IMR-90 (cell line): ENCODE data around the gene KPNA3. TPM values are rescaled to one million over a fixed set of nuclear protein-coding genes. Genes with fewer than 3 reads are reported as not detected.

ENCODE experiments used
- ATAC-seq: fragments of 200-7000 bp; cut with Tn5 transposase; 2 replicates; pipeline ENCODE4 v1.9.1; 2020; ENCODE audit warnings: low read depth, mild to moderate bottlenecking, moderate library complexity
- BruUV-seq: library from RNA; stranded (reverse); fragments of 400-500 nt; replicated peaks from 2 replicates; lab custom pipeline; 2021; lab: Mats Ljungman, UMichigan
- CTCF ChIA-PET: fragments of 300-600 bp; formaldehyde crosslinking; extraction: SDS; loops from one replicate; lab custom pipeline; 2021; ENCODE audit warnings: antibody characterized with exemption; lab: Yijun Ruan, JAX
- POLR2A ChIA-PET: fragments of 300-600 bp; sonication (Branson Sonifier 250); formaldehyde crosslinking; loops from one replicate; lab custom pipeline; 2022; ENCODE audit warnings: antibody characterized with exemption; ENCODE audit not compliant: unreplicated experiment; lab: Charles Lee
- DNase-seq: peaks from one replicate; pipeline ENCODE4 v3.0.0; 2013
- H2AFZ ChIP-seq: replicated peaks from 2 replicates; pipeline ENCODE3; 2013; ENCODE audit warnings: low read length, mild to moderate bottlenecking; ENCODE audit not compliant: poor library complexity
- H2AK5ac ChIP-seq: 2 replicates; pipeline ENCODE4 v1.6.1; 2013; ENCODE audit warnings: low read depth, low read length, inconsistent platforms
- H2AK9ac ChIP-seq: replicated peaks from 2 replicates; pipeline ENCODE3; 2013; ENCODE audit warnings: mild to moderate bottlenecking, low read depth, low read length, moderate library complexity; ENCODE audit not compliant: poor library complexity
- H2BK120ac ChIP-seq: 2 replicates; pipeline ENCODE4 v1.6.1; 2013; ENCODE audit warnings: low read depth, low read length, inconsistent platforms
- H2BK15ac ChIP-seq: 3 replicates; pipeline ENCODE4 v1.6.1; 2013; ENCODE audit warnings: low read depth, low read length, inconsistent platforms
- H2BK20ac ChIP-seq: 2 replicates; pipeline ENCODE4 v1.6.1; 2013; ENCODE audit warnings: low read depth, mild to moderate bottlenecking, inconsistent platforms, low read length, moderate library complexity
- H2BK5ac ChIP-seq: 2 replicates; pipeline ENCODE4 v1.6.1; 2013; ENCODE audit warnings: mild to moderate bottlenecking, low read depth, low read length, inconsistent platforms; ENCODE audit not compliant: poor library complexity, severe bottlenecking
- H3K14ac ChIP-seq: replicated peaks from 2 replicates; pipeline ENCODE4 v1.6.1; 2013; ENCODE audit warnings: low read depth, low read length, inconsistent platforms
- H3K18ac ChIP-seq: 2 replicates; pipeline ENCODE4 v1.6.1; 2013; ENCODE audit warnings: low read depth, low read length, control low read depth
- H3K23ac ChIP-seq: 2 replicates; pipeline ENCODE4 v1.6.1; 2013; ENCODE audit warnings: low read depth, low read length, inconsistent platforms
- H3K27ac ChIP-seq: 2 replicates; pipeline ENCODE4 v1.5.1; 2013; ENCODE audit warnings: mild to moderate bottlenecking, control low read depth, low read length; ENCODE audit not compliant: insufficient read depth
- H3K27me3 ChIP-seq: 2 replicates; pipeline ENCODE4 v1.6.1; 2013; ENCODE audit warnings: low read length; ENCODE audit not compliant: control insufficient read depth, insufficient read depth
- H3K36me3 ChIP-seq: 2 replicates; pipeline ENCODE4 v1.6.1; 2013; ENCODE audit warnings: low read length, mixed read lengths; ENCODE audit not compliant: control insufficient read depth, insufficient read depth
- H3K4ac ChIP-seq: 2 replicates; pipeline ENCODE4 v1.6.1; 2013; ENCODE audit warnings: low read depth, low read length, inconsistent platforms
- H3K4me1 ChIP-seq: 2 replicates; pipeline ENCODE4 v1.6.1; 2013; ENCODE audit warnings: low read length, mixed read lengths; ENCODE audit not compliant: control insufficient read depth, insufficient read depth
- H3K4me2 ChIP-seq: 2 replicates; pipeline ENCODE4 v1.6.1; 2013; ENCODE audit warnings: low read depth, mild to moderate bottlenecking, control low read depth, low read length, moderate library complexity
- H3K4me3 ChIP-seq: 2 replicates; pipeline ENCODE4 v1.5.1; 2013; ENCODE audit warnings: low read depth, mild to moderate bottlenecking, control low read depth, low read length, moderate library complexity; ENCODE audit not compliant: insufficient read depth
- H3K56ac ChIP-seq: 2 replicates; pipeline ENCODE4 v1.6.1; 2013; ENCODE audit warnings: low read length, inconsistent platforms; ENCODE audit not compliant: insufficient read depth; ENCODE audit errors: extremely low read depth
- H3K79me1 ChIP-seq, 2 experiments: 2 replicates each; pipeline ENCODE4 v1.6.1; 2013; ENCODE audit warnings: low read length in 2 of 2, inconsistent platforms in 1 of 2, low read depth in 1 of 2
- H3K9ac ChIP-seq: 2 replicates; pipeline ENCODE4 v1.6.1; 2013; ENCODE audit warnings: low read depth, low read length, control low read depth
- H3K9me1 ChIP-seq: 2 replicates; pipeline ENCODE4 v1.6.1; 2013; ENCODE audit warnings: low read length, inconsistent platforms; ENCODE audit not compliant: insufficient read depth
- H3K9me3 ChIP-seq: 2 replicates; pipeline ENCODE4 v1.6.1; 2013; ENCODE audit warnings: low read length; ENCODE audit not compliant: control insufficient read depth, insufficient read depth
- H4K20me1 ChIP-seq: 2 replicates; pipeline ENCODE4 v1.6.1; 2013; ENCODE audit warnings: low read length, inconsistent platforms; ENCODE audit not compliant: insufficient read depth
- H4K5ac ChIP-seq: 2 replicates; pipeline ENCODE4 v1.6.1; 2013; ENCODE audit warnings: mild to moderate bottlenecking, low read depth, low read length, control low read depth
- H4K8ac ChIP-seq, 2 experiments: 2 replicates each; pipeline ENCODE4 v1.6.1; 2013; ENCODE audit warnings: low read depth in 2 of 2, low read length in 2 of 2, control low read depth in 1 of 2, inconsistent platforms in 1 of 2
- H4K91ac ChIP-seq: 2 replicates; pipeline ENCODE4 v1.6.1; 2013; ENCODE audit warnings: low read depth, low read length, inconsistent platforms; ENCODE audit not compliant: insufficient read depth
- CEBPB ChIP-seq: IDR thresholded peaks from 2 replicates; pipeline ENCODE4 v1.6.1; 2012; ENCODE audit warnings: low read depth, low read length, improper control_type of control experiment
- WGBS, 2 experiments: methylation state at CpG; one replicate each; pipeline versions ENCODE4 v1.1.5 to v1.1.7; 2013; ENCODE audit warnings: missing lambda C conversion rate in 2 of 2; ENCODE audit not compliant: insufficient read length in 1 of 2; ENCODE audit errors: extremely low coverage in 2 of 2; 5-methylcytosine and 5-hydroxymethylcytosine counted together
- dilution Hi-C: fragments of 300-500 bp; cut with HindIII; formaldehyde crosslinking; loops from one replicate; pipeline ENCODE4 v1.14.3; 2018; ENCODE audit warnings: low sequenced_read_pairs; ENCODE audit not compliant: unreplicated experiment
- in situ Hi-C: fragments of 300-500 bp; cut with MboI; formaldehyde crosslinking; loops from 3 replicates; pipeline ENCODE4 v1.14.3; 2019; ENCODE audit warnings: low sequenced_read_pairs, inconsistent platforms, mixed read lengths
- intact Hi-C: fragments of 100-400 bp; cut with micrococcal nuclease; formaldehyde crosslinking; loops from 2 replicates; pipeline ENCODE4 v1.10.0; 2022
- polyA plus RNA-seq, 3 experiments: library from polyadenylated mRNA; depleted of rRNA; stranded (reverse); fragments of >200 nt; gene quantifications; 2 replicates each; pipeline ENCODE4 v1.2.3, GENCODE V29; 2012; ENCODE audit warnings: low replicate concordance in 1 of 3
- total RNA-seq: library from RNA; depleted of rRNA; stranded (reverse); fragments of >200 nt; gene quantifications from 2 replicates; pipeline ENCODE4 v1.2.3, GENCODE V29; 2012
- TF ChIP-seq, protein P1 (sequence below): fragments of 150-350 bp; IDR thresholded peaks from 2 replicates; pipeline ENCODE4 v1.6.1; 2017; ENCODE audit warnings: mild to moderate bottlenecking, antibody characterized with exemption, low read length, low read depth

Gene KPNA3
- total and polyA plus RNA-seq, 2 of the 4 experiments (the other 2 are of a cell fraction), result 25.3 to 48.6 TPM

DNA sequence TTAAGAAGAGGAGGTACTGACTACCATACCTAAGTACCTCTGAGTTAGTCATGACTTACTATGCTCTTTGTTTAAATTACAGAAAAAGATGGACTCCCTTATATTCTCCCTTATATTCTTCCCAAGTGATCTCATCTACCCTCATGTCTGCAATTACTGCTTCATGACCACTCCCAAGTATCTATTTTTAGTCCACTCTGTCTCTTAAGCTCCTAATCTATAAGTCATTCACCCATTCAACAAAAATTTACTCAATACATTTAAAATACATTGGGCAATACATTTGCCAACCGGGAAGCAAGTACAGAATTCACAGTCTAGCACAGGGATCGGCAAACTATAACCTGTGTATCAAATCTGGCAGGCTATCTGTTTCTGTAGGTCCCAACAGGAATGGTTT is 42.6 kb downstream of the KPNA3 start:
- ChIA-PET CTCF (no interaction called here), POLR2A (no interaction called here)
- no peak overlapping the region for H3K4me2 ChIP-seq
- peak overlapping the region; percentile 44; the same call in 1 of the 2 replicates for H3K14ac ChIP-seq
- no TSS peak for BruUV-seq
- dilution Hi-C loops (no loop called here), in situ Hi-C loops (no loop called here), intact Hi-C loops (loop anchor here (5.0 kb wide), 1 partner anchor 37 kb away; no protein-coding TSS in a partner anchor)
- TF ChIP-seq, protein P1, sequence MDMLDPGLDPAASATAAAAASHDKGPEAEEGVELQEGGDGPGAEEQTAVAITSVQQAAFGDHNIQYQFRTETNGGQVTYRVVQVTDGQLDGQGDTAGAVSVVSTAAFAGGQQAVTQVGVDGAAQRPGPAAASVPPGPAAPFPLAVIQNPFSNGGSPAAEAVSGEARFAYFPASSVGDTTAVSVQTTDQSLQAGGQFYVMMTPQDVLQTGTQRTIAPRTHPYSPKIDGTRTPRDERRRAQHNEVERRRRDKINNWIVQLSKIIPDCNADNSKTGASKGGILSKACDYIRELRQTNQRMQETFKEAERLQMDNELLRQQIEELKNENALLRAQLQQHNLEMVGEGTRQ, result no peak
- TF ChIP-seq CEBPB, result peak; percentile 58
- no peak overlapping the region for H3K9ac ChIP-seq
- no peak overlapping the region for H2BK20ac ChIP-seq
- H2AFZ ChIP-seq, result no peak overlapping the region
- no peak overlapping the region for H4K5ac ChIP-seq
- DNase-seq, result peak; percentile 63
- H3K27me3 ChIP-seq, result no peaks in the 10 kb centered on the region
- peaks cover 8% of the 10 kb centered on the region for H3K36me3 ChIP-seq
- H2BK15ac ChIP-seq, result no peak overlapping the region
- H4K20me1 ChIP-seq, result peaks cover 42% of the 10 kb centered on the region
- H3K23ac ChIP-seq, result no peak overlapping the region
- H3K9me3 ChIP-seq, result no peaks in the 10 kb centered on the region
- ATAC-seq, result peak; percentile 37; the same call in 1 of the 2 replicates
- no peak overlapping the region for H2BK5ac ChIP-seq
- no peak overlapping the region for H3K27ac ChIP-seq
- H3K18ac ChIP-seq, result no peak overlapping the region
- peaks cover 8% of the 10 kb centered on the region for H3K9me1 ChIP-seq
- H3K4ac ChIP-seq, result no peak overlapping the region
- H3K4me1 ChIP-seq, result no peaks in the 10 kb centered on the region; the same call in 1 of the 2 replicates
- no peak overlapping the region for H3K4me3 ChIP-seq
- H2AK9ac ChIP-seq, result no peak overlapping the region
- no peak overlapping the region for H4K8ac ChIP-seq
- H4K91ac ChIP-seq, result no peak overlapping the region
- peaks cover 29 to 56% of the 10 kb centered on the region in 2 experiments for H3K79me1 ChIP-seq
- WGBS, 2 experiments, result 100% methylated on average over 1 of the region's 2 CpGs; no CpG with 5 or more reads in 1 of the 2 experiments
- no peak overlapping the region for H2AK5ac ChIP-seq
- no peak overlapping the region for H3K56ac ChIP-seq
- H2BK120ac ChIP-seq, result no peak overlapping the region
